HEK293T (cell line): ENCODE data around the gene MYCL.

Source experiments
- BHLHE40 ChIP-seq: fragments of 450-650 bp; IDR thresholded peaks from 2 replicates; pipeline ENCODE4 v1.6.1; 2016; ENCODE audit warnings: mild to moderate bottlenecking, moderate library complexity, borderline replicate concordance
- ELF4 ChIP-seq: fragments of 450-650 bp; IDR thresholded peaks from 2 replicates; pipeline ENCODE4 v1.6.1; 2017; ENCODE audit warnings: antibody characterized with exemption
- FOXM1 ChIP-seq: fragments of 450-650 bp; IDR thresholded peaks from 2 replicates; pipeline ENCODE4 v1.6.1; 2017; ENCODE audit warnings: mild to moderate bottlenecking, borderline replicate concordance
- HDGF ChIP-seq: fragments of 450-650 bp; IDR thresholded peaks from 2 replicates; pipeline ENCODE4 v1.6.1; 2017; ENCODE audit warnings: antibody characterized with exemption, borderline replicate concordance
- NFRKB ChIP-seq: fragments of 450-650 bp; IDR thresholded peaks from 2 replicates; pipeline ENCODE4 v1.6.1; 2016; ENCODE audit warnings: mild to moderate bottlenecking, moderate library complexity
- SP1 ChIP-seq: fragments of 450-650 bp; IDR thresholded peaks from 2 replicates; pipeline ENCODE4 v1.6.1; 2017
- TARDBP ChIP-seq: fragments of 450-650 bp; IDR thresholded peaks from 2 replicates; pipeline ENCODE4 v1.6.1; 2016
- ZNF384 ChIP-seq: fragments of 450-650 bp; IDR thresholded peaks from 2 replicates; pipeline ENCODE4 v1.6.1; 2016

- TF ChIP-seq BHLHE40 (no peak), SP1 (no peak), ELF4 (no peak), TARDBP (no peak), ZNF384 (no peak), HDGF (no peak), NFRKB (no peak), FOXM1 (no peak)
These were observed 20.6 kb upstream of the MYCL start for GRCh38 chr1:39922251-39922688.
